HL-60 (cell line): ENCODE measurements around the gene PCSK2.

Experiments used
- GABPA ChIP-seq: IDR thresholded peaks from 2 replicates; pipeline ENCODE4 v1.6.1; 2012; ENCODE audit warnings: low read depth
- TF ChIP-seq, protein P1 (sequence below): IDR thresholded peaks from one replicate; pipeline ENCODE4 v1.5.1; 2011; ENCODE audit warnings: low read length, control low read depth, inconsistent platforms; ENCODE audit not compliant: insufficient read depth

DNA sequence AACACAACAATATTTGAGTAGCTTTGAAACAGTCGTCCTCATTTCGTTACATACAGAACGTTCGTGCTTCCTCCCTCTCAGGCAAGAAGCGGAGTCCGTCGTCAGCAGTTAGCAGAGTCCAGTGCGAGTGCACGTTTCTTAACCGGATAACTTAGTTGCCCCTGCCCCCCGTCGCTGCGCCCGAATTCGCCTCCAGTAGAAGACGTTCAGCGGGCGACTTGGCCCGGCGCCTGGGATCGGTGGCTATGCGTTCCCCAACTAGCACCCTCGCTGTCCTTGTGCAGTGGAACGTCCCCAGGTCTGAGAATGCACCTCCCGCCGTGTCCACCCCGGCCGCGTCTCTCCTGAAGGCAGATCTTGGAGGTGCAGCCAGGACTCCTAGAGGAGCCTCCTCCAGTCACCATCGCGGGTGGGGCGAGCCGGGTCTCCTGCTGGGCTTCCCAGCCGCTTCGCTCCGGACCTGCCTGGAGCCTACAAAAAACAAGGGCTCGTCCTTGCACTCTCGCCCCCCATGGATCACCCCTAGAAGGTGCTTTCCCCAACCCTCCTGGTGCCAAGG is 910 bp upstream of the PCSK2 start:
- TF ChIP-seq, protein P1, sequence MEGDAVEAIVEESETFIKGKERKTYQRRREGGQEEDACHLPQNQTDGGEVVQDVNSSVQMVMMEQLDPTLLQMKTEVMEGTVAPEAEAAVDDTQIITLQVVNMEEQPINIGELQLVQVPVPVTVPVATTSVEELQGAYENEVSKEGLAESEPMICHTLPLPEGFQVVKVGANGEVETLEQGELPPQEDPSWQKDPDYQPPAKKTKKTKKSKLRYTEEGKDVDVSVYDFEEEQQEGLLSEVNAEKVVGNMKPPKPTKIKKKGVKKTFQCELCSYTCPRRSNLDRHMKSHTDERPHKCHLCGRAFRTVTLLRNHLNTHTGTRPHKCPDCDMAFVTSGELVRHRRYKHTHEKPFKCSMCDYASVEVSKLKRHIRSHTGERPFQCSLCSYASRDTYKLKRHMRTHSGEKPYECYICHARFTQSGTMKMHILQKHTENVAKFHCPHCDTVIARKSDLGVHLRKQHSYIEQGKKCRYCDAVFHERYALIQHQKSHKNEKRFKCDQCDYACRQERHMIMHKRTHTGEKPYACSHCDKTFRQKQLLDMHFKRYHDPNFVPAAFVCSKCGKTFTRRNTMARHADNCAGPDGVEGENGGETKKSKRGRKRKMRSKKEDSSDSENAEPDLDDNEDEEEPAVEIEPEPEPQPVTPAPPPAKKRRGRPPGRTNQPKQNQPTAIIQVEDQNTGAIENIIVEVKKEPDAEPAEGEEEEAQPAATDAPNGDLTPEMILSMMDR, result no peak
- no peak for TF ChIP-seq GABPA
